ENCODE data around the gene SIX1. TPM values are rescaled to one million over a fixed set of nuclear protein-coding genes. Genes with fewer than 3 reads are reported as not detected.
A peak's percentile ranks its signal among the peaks of the same experiment; 100 is the strongest.

The SIX1 gene
- total RNA-seq, 4 donors from 2014 or later: 28.3 to 76.4 (median 56.3) TPM

GRCh38 chr14:60641742-60642269 is 7.5 kb downstream of the SIX1 start:
- no peak for TF ChIP-seq POLR2A (IDR thresholded peaks at IDR 0.05)
- no peak for TF ChIP-seq CTCF (IDR thresholded peaks at IDR 0.05 in 4 of 5, conservative IDR thresholded peaks at IDR 0.05 in 1 of 5)

GRCh38 chr14:60640859-60641741 is 8.2 kb downstream of the SIX1 start:
- DNase-seq (no peak), ATAC-seq (no peak)
- H3K4me1 ChIP-seq: peaks cover 69 to 75% of the 10 kb centered on the region in 2 donors
- no peaks in the 10 kb centered on the region for H3K27me3 ChIP-seq
- H3K9me3 ChIP-seq: no peaks in the 10 kb centered on the region
- in situ Hi-C loops (cut with MboI; ENCODE audit: low sequenced_read_pairs in 4 of 4): loop anchor here in 1 of 4 donors (25.0 kb wide), 1 partner anchor 346 kb away; the partner anchor contains the start of genes SLC38A6 and TRMT5
- intact Hi-C loops (cut with DNase I; ENCODE audit: low total_unique reads): loop anchor here (5.0 to 10.0 kb wide), 3 partner anchors 221 to 556 kb away; partner anchors contain the start of gene PPM1A
- peak overlapping the region; percentile 55 to 88 (median 86) for H3K4me3 ChIP-seq
- no peaks in the 10 kb centered on the region for H3K36me3 ChIP-seq
- TF ChIP-seq POLR2A (IDR thresholded peaks at IDR 0.05) (no peak), CTCF (IDR thresholded peaks at IDR 0.05 in 4 of 5, conservative IDR thresholded peaks at IDR 0.05 in 1 of 5) (no peak)
- peak overlapping the region; percentile 93 to 98 (median 95) for H3K27ac ChIP-seq

More at GRCh38 chr14:60641742-60642269, 7.5 kb downstream of the SIX1 start:
- Histone ChIP-seq H3K27me3 (no peaks in the 10 kb centered on the region), H3K36me3 (no peaks in the 10 kb centered on the region), H3K4me3 (peak overlapping the region; percentile 55 to 88 (median 86)), H3K9me3 (no peaks in the 10 kb centered on the region), H3K27ac (peak overlapping the region; percentile 93 to 98 (median 95)), H3K4me1 (peaks cover 73% of the 10 kb centered on the region in 2 donors)
- DNase-seq (no peak), ATAC-seq (peak in 1 of 2 donors; percentile 6)
- in situ Hi-C loops (cut with MboI; ENCODE audit: low sequenced_read_pairs in 4 of 4): loop anchor here in 1 of 4 donors (25.0 kb wide), 1 partner anchor 345 kb away; the partner anchor contains the start of genes SLC38A6 and TRMT5
- intact Hi-C loops (cut with DNase I; ENCODE audit: low total_unique reads): loop anchor here (5.0 to 10.0 kb wide), 3 partner anchors 220 to 555 kb away; partner anchors contain the start of gene PPM1A

GRCh38 chr14:60639674-60640073 is 9.6 kb downstream of the SIX1 start:
- Histone ChIP-seq H3K4me1 (peaks cover 59 to 68% of the 10 kb centered on the region in 2 donors), H3K9me3 (no peaks in the 10 kb centered on the region), H3K27ac (peak overlapping the region; percentile 93 to 98 (median 95)), H3K27me3 (no peaks in the 10 kb centered on the region), H3K4me3 (no peak overlapping the region), H3K36me3 (no peaks in the 10 kb centered on the region)
- TF ChIP-seq POLR2A (IDR thresholded peaks at IDR 0.05): no peak
- no peak for TF ChIP-seq CTCF (IDR thresholded peaks at IDR 0.05 in 4 of 5, conservative IDR thresholded peaks at IDR 0.05 in 1 of 5)
- in situ Hi-C loops (cut with MboI; ENCODE audit: low sequenced_read_pairs in 4 of 4) (loop anchor here in 2 of 4 donors (10.0 to 25.0 kb wide), 4 partner anchors 85 to 615 kb away; partner anchors contain the start of genes MNAT1 (in 1 of the 2), SIX4 (in 1 of the 2), SLC38A6 (in 1 of the 2) and TRMT5 (in 1 of the 2)), intact Hi-C loops (cut with DNase I; ENCODE audit: low total_unique reads) (loop anchor here (2.0 to 10.0 kb wide), 5 partner anchors 13 to 618 kb away; partner anchors contain the start of gene PPM1A)
- no peak for DNase-seq
- no peak for ATAC-seq

- Histone ChIP-seq H3K4me1 (peaks cover 44 to 52% of the 10 kb centered on the region in 2 donors), H3K27ac (peak overlapping the region; percentile 93 to 98 (median 95)), H3K27me3 (no peaks in the 10 kb centered on the region), H3K36me3 (no peaks in the 10 kb centered on the region), H3K4me3 (peak overlapping the region; percentile 57 to 69 (median 62)), H3K9me3 (no peaks in the 10 kb centered on the region)
- ATAC-seq (peak; percentile 37 to 48), DNase-seq (peak in 1 of 2 donors; percentile 40)
- TF ChIP-seq POLR2A (IDR thresholded peaks at IDR 0.05) (no peak), CTCF (IDR thresholded peaks at IDR 0.05 in 4 of 5, conservative IDR thresholded peaks at IDR 0.05 in 1 of 5) (peak in 1 of 5 experiments; percentile 13)
- intact Hi-C loops (cut with DNase I; ENCODE audit: low total_unique reads): loop anchor here (2.0 to 5.0 kb wide), 2 partner anchors 15 to 620 kb away; no protein-coding TSS in a partner anchor
- in situ Hi-C loops (cut with MboI; ENCODE audit: low sequenced_read_pairs in 4 of 4): loop anchor here in 2 of 4 donors (10.0 to 25.0 kb wide), 4 partner anchors 87 to 617 kb away; partner anchors contain the start of genes MNAT1 (in 1 of the 2), SIX4 (in 1 of the 2), SLC38A6 (in 1 of the 2) and TRMT5 (in 1 of the 2)
Measured at GRCh38 chr14:60637479-60638315, 11.6 kb downstream of the SIX1 start.

All from gastrocnemius medialis (tissue), 4 donors.